ENCODE data around the gene ZNF263. TPM values are rescaled to one million over a fixed set of nuclear protein-coding genes. Genes with fewer than 3 reads are reported as not detected.
A peak's percentile ranks its signal among the peaks of the same experiment; 100 is the strongest.

The ZNF263 gene
- total RNA-seq, 1 donor from 2014 or later = 18.1 TPM

DNA sequence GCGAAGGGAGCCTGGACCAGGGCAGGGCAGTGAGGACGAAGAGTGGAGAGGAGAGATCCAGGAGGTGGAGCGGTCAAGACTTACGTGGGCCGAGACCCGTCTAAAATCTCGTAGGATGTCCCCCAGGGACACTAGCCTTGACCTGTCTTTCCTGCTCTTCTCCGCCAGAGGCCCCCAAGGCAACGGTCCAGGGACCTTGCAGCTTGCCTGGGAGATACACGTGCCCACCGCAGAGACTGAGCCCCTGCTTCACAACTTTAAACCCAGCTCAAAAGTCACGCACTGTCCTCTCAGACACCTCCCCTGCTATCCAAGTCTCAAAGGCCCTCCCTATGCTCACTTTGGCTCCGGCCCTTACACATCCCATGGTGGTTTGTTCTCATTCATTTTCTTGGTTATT lies 12.5 kb downstream of the ZNF263 start:
- DNase-seq (ENCODE audit: low read depth) = no peak
- TF ChIP-seq, protein P1, sequence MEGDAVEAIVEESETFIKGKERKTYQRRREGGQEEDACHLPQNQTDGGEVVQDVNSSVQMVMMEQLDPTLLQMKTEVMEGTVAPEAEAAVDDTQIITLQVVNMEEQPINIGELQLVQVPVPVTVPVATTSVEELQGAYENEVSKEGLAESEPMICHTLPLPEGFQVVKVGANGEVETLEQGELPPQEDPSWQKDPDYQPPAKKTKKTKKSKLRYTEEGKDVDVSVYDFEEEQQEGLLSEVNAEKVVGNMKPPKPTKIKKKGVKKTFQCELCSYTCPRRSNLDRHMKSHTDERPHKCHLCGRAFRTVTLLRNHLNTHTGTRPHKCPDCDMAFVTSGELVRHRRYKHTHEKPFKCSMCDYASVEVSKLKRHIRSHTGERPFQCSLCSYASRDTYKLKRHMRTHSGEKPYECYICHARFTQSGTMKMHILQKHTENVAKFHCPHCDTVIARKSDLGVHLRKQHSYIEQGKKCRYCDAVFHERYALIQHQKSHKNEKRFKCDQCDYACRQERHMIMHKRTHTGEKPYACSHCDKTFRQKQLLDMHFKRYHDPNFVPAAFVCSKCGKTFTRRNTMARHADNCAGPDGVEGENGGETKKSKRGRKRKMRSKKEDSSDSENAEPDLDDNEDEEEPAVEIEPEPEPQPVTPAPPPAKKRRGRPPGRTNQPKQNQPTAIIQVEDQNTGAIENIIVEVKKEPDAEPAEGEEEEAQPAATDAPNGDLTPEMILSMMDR (conservative IDR thresholded peaks at IDR 0.05; ENCODE audit: low read depth, low read length) = no peak
- no peak overlapping the region for H3K4me3 ChIP-seq (ENCODE audit: low read depth, low read length)

DNA sequence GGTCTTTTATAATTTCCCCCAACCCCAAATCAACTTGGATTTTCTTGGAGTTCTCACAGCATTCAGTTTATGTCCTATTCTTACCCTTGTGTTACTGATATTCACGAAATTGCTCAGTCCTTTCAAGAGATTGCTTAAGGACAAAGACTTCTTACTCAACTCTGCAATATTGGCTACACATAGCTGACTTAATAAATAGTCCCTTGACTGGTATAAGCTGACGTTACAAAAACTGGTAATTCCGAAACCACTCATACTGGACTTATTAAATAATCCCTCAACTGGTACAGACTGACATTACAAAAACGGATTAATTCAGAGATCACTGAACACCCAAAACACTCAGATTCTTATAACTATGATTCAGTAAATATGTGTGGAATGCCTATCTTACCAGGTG lies 21.1 kb downstream of the ZNF263 start:
- no peak for DNase-seq (ENCODE audit: low read depth)
- peak overlapping the region; percentile 75 for H3K4me3 ChIP-seq (ENCODE audit: low read depth, low read length)
- TF ChIP-seq, protein P1 (conservative IDR thresholded peaks at IDR 0.05; ENCODE audit: low read depth, low read length) = no peak

DNA sequence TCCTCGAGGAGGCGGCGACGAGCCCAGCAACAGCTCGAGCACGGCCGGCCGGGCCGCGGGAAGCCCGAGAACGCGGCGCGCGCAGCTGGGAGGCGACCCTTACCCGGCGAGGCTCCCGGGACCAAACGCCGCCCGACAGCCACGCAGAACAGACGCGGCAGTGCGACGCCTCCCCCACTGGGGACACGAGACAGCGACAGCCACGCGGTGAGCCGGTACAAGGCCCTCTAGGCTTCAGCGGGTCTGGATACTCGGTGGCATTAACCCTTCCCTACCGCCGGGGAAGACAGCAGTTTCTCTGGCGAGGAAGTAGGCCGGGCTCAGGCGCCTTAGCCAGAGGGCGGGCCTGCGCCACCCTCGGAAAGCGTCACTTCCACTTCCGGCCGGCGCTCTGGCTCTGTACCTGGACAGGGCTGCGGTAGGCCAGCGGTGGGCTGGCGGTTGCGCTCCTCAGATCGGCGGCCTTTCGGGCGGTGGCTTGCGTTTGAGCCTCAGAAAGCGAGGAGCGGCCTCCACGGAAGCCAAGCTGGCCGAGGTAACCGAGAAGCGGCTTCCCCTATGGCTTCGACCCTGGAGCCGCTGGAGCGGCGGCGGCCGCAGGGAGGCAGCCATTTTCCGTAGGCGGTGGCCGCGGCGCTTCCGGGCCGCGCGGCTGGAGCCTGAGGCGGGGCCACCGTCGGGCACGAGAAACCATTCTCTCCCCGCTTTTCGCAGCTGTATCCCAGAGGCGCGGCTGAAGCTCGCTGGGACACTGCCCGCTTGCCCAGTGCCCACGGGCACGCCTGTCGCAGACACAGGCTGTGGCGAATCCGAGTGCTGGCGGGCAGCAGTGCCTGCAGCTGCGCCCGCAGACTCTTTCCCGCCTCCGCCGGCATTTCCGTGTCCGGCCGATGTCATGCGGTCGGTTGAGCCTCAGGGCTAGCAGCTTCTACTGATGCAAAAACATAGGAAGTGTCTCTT lies 22.1 kb downstream of the ZNF263 start, which contains the start of the genes TIGD7 and ZNF75A:
Gene TIGD7 (minus strand): TSS at position 322 of the 960 bp plus-strand sequence. CDS start 4,816 bp downstream, outside the sequence.
Gene ZNF75A (plus strand): TSS at position 389 of the 960 bp plus-strand sequence. CDS start 2,932 bp downstream, outside the sequence.
- TF ChIP-seq, protein P1 (conservative IDR thresholded peaks at IDR 0.05; ENCODE audit: low read depth, low read length) = no peak
- H3K4me3 ChIP-seq (ENCODE audit: low read depth, low read length) = peak within 1 kb of the TSS; percentile 75
- DNase-seq (ENCODE audit: low read depth) = no peak

DNA sequence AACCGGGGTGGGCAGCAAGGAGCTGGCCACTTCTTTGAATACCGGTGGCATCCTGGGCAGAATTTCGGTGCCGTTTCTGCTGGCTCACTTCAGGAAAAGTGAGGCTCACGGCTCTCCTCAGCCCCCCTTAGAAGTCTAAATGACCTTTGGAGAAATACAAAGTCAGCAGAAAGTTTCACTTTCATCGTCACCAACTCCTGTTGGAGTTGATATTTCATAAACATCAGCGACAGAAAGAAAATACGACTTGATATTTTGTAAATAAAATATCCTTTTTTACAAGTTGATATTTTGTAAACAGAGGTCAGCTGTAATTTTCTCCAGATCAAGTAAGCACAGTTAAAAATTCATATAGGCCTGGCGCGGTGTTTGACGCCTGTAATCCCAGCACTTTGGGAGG lies 22.8 kb downstream of the ZNF263 start:
- TF ChIP-seq, protein P1 (conservative IDR thresholded peaks at IDR 0.05; ENCODE audit: low read depth, low read length) = no peak
- peak overlapping the region; percentile 75 for H3K4me3 ChIP-seq (ENCODE audit: low read depth, low read length)
- no peak for DNase-seq (ENCODE audit: low read depth)

DNA sequence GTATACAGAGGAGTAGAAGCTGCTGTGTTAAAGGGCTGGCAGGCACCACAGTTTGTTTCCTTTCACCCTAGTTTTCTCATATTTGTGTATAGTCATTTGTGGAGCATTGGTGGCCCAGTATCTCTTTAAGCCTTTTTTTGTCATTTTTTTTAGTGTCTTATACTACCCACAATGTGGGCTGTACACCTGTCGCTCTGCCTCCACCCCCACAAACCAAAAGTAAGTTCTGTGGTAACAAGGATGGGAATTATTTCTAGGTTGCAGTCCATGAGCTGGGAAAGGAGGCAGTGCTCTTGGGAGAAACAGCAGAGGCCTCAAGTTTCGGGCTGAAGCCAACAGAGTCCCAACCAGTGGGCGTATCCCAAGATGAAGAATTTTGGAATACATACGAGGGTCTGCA lies 28.2 kb downstream of the ZNF263 start:
- TF ChIP-seq, protein P1 (conservative IDR thresholded peaks at IDR 0.05; ENCODE audit: low read depth, low read length) = no peak
- H3K4me3 ChIP-seq (ENCODE audit: low read depth, low read length) = no peak overlapping the region
- no peak for DNase-seq (ENCODE audit: low read depth)

DNA sequence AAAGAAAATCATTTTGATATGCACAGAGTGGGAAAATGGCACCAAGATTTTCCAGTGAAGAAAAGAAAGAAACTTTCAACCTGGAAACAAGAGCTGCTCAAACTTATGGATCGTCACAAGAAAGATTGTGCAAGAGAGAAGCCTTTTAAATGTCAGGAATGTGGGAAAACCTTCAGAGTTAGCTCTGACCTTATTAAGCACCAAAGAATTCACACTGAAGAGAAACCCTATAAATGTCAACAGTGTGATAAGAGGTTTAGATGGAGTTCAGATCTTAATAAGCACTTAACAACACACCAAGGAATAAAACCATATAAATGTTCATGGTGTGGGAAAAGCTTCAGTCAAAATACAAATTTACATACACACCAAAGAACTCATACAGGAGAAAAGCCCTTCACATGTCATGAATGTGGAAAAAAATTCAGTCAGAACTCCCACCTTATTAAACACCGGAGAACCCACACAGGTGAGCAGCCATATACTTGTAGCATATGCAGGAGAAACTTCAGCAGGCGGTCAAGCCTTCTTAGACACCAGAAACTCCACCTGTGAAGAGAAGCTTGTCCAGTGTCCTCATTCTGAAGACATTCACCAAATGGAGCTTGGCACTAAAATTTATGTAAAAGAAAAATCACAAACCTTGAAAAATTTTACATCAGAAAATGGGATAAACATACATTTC lies 34.2 kb downstream of the ZNF263 start:
- no peak for DNase-seq (ENCODE audit: low read depth)
- H3K4me3 ChIP-seq (ENCODE audit: low read depth, low read length) = no peak overlapping the region
- TF ChIP-seq, protein P1 (conservative IDR thresholded peaks at IDR 0.05; ENCODE audit: low read depth, low read length) = no peak

All from epithelial cell of proximal tubule (primary cell).